Subcutaneous preadipocyte (primary cell): Measurements from ENCODE around the gene CYP2E1. TPM values are rescaled to one million over a fixed set of nuclear protein-coding genes. Genes with fewer than 3 reads are reported as not detected.

Experiments used
- total RNA-seq: library from RNA; depleted of rRNA; stranded (reverse); fragments of >200 nt; gene quantifications from 2 replicates; pipeline ENCODE4 v1.2.3, GENCODE V29; 2012

CYP2E1 gene
- under 0.01 and 0.39 TPM in 2 replicates for total RNA-seq

GRCh38 chr10:133526957-133527588 is at the start of gene CYP2E1:
CYP2E1 (plus strand) TSS chr10:133527363; CDS start chr10:133527396, 33 bp downstream.

GRCh38 chr10:133565441-133566294 is 38.5 kb downstream of the CYP2E1 start, which contains the start of gene SYCE1:
SYCE1 (minus strand) TSS chr10:133565583; CDS start chr10:133565529, 54 bp downstream.

Other genes starting within 250 kb of the CYP2E1 start
- 63.2 and 82.1 TPM in 2 replicates for gene TUBGCP2, start 218.5 kb upstream of the CYP2E1 start, total RNA-seq
- 31.2 and 33.4 TPM in 2 replicates for gene ZNF511, start 218.4 kb upstream of the CYP2E1 start, total RNA-seq
- gene CALY, start 190.5 kb upstream of the CYP2E1 start, total RNA-seq, result not detected in 2 replicates
- not detected in 2 replicates for gene PRAP1, start 180.0 kb upstream of the CYP2E1 start, total RNA-seq
- gene FUOM, start 169.3 kb upstream of the CYP2E1 start, total RNA-seq, result 13.6 and 16.6 TPM in 2 replicates
- 58.5 and 61.7 TPM in 2 replicates for gene ECHS1, start 154.0 kb upstream of the CYP2E1 start, total RNA-seq
- 4.1 and 4.8 TPM in 2 replicates for gene PAOX, start 148.1 kb upstream of the CYP2E1 start, total RNA-seq
- gene MTG1, start 133.2 kb upstream of the CYP2E1 start, total RNA-seq, result 26.8 and 30.9 TPM in 2 replicates
- gene SPRN, start 102.7 kb upstream of the CYP2E1 start, total RNA-seq, result 0.37 and 0.39 TPM in 2 replicates
- 1.1 and 1.6 TPM in 2 replicates for gene SCART1, start 73.4 kb upstream of the CYP2E1 start, total RNA-seq
- 0.73 and 0.78 TPM in 2 replicates for gene SYCE1, start 38.2 kb downstream of the CYP2E1 start, total RNA-seq
- gene FRG2B, start 99.4 kb downstream of the CYP2E1 start, total RNA-seq, result not detected in 2 replicates